H1 (cell line): ENCODE results near the gene R3HDM4. TPM values are rescaled to one million over a fixed set of nuclear protein-coding genes. Genes with fewer than 3 reads are reported as not detected.

Experiments
- CTCF ChIA-PET: fragments of 300-600 bp; sonication (Branson Sonifier 250); formaldehyde crosslinking; loops from one replicate; lab custom pipeline; 2021; ENCODE audit not compliant: partially characterized antibody; lab: Charles Lee
- POLR2A ChIA-PET: fragments of 300-600 bp; sonication (Branson Sonifier 250); formaldehyde crosslinking; loops from one replicate; lab custom pipeline; 2021; ENCODE audit warnings: inconsistent platforms; ENCODE audit not compliant: partially characterized antibody; lab: Charles Lee
- DNase-seq, 2 experiments: peaks; one replicate each; pipeline versions ENCODE4 v3.0.0 to v3.0.0-alpha.2; 2010 to 2022; ENCODE audit warnings: low spot score in 2 of 2, low read depth in 1 of 2, mixed read lengths in 1 of 2
- FAIRE-seq: peaks from 2 replicates; lab custom pipeline; 2011; peaks lifted over from hg19 to GRCh38; lab: Jason Lieb, UNC
- H2AFZ ChIP-seq: 2 replicates; pipeline ENCODE4 v1.8.1; 2012; ENCODE audit warnings: low read length, inconsistent platforms
- H2AK5ac ChIP-seq: 2 replicates; pipeline ENCODE4 v1.6.1; 2013; ENCODE audit warnings: low read depth, low read length
- H2BK120ac ChIP-seq: replicated peaks from 2 replicates; pipeline ENCODE3; 2013; ENCODE audit warnings: low read depth, low read length, inconsistent platforms
- H2BK12ac ChIP-seq: 2 replicates; pipeline ENCODE4 v1.6.1; 2013; ENCODE audit warnings: low read depth, low read length
- H2BK15ac ChIP-seq: 2 replicates; pipeline ENCODE4 v1.6.1; 2013; ENCODE audit warnings: low read length
- H2BK20ac ChIP-seq: 2 replicates; pipeline ENCODE4 v1.6.1; 2013; ENCODE audit warnings: low read length
- H2BK5ac ChIP-seq: 2 replicates; pipeline ENCODE4 v1.6.1; 2013; ENCODE audit warnings: low read depth, low read length
- H3K14ac ChIP-seq: 2 replicates; pipeline ENCODE4 v1.6.1; 2013; ENCODE audit warnings: inconsistent platforms; ENCODE audit not compliant: insufficient read length
- H3K18ac ChIP-seq: 2 replicates; pipeline ENCODE4 v1.6.1; 2013; ENCODE audit warnings: low read length; ENCODE audit errors: extremely low read depth
- H3K23ac ChIP-seq: 2 replicates; pipeline ENCODE4 v1.6.1; 2013; ENCODE audit warnings: inconsistent platforms; ENCODE audit not compliant: insufficient read length
- H3K23me2 ChIP-seq: 2 replicates; pipeline ENCODE4 v1.6.1; 2013; ENCODE audit warnings: low read depth, low read length
- H3K27ac ChIP-seq: 2 replicates; pipeline ENCODE4 v1.6.1; 2011; ENCODE audit warnings: low read depth, low read length, inconsistent platforms
- H3K27me3 ChIP-seq, 4 experiments: replicated peaks in 1 of 4; 1 replicate in 1 of 4; 2 replicates in 3 of 4; pipeline versions ENCODE4 v1.6.1 to v1.8.1; 2011 to 2013; ENCODE audit warnings: low read length in 3 of 4, mild to moderate bottlenecking in 3 of 4, inconsistent platforms in 2 of 4, mixed read lengths in 2 of 4, moderate library complexity in 1 of 4; ENCODE audit not compliant: control insufficient read depth in 3 of 4, insufficient read depth in 3 of 4; ENCODE audit errors: extremely low read depth in 1 of 4
- H3K36me3 ChIP-seq, 4 experiments: 2 replicates each; pipeline versions ENCODE4 v1.6.1 to v1.8.1; 2011 to 2013; ENCODE audit warnings: mild to moderate bottlenecking in 4 of 4, low read length in 3 of 4, moderate library complexity in 2 of 4, control low read depth in 1 of 4, inconsistent platforms in 1 of 4; ENCODE audit not compliant: insufficient read depth in 4 of 4, control insufficient read depth in 2 of 4
- H3K4ac ChIP-seq: replicated peaks from 2 replicates; pipeline ENCODE3; 2013; ENCODE audit warnings: low read length, low read depth, mixed read lengths, inconsistent platforms; ENCODE audit not compliant: insufficient read length
- H3K4me1 ChIP-seq, 4 experiments: replicated peaks in 1 of 4; 1 replicate in 1 of 4; 2 replicates in 3 of 4; pipeline versions ENCODE4 v1.6.1 to v1.8.1; 2011 to 2013; ENCODE audit warnings: low read length in 3 of 4, inconsistent platforms in 2 of 4, mixed read lengths in 1 of 4; ENCODE audit not compliant: insufficient read depth in 4 of 4, control insufficient read depth in 3 of 4
- H3K4me2 ChIP-seq, 2 experiments: 2 replicates each; pipeline versions ENCODE4 v1.6.1 to v1.8.1; 2011 to 2013; ENCODE audit warnings: low read depth in 2 of 2, low read length in 2 of 2, control low read depth in 1 of 2, inconsistent platforms in 1 of 2, mild to moderate bottlenecking in 1 of 2; ENCODE audit not compliant: insufficient read depth in 1 of 2
- H3K4me3 ChIP-seq, 4 experiments: fragments of 200-600, 300-600 bp in 1 of 4; sonication (generic), shearing (Covaris generic), sonication (Bioruptor Twin) in 1 of 4; 2 replicates each; pipeline versions ENCODE4 v1.5.1 to v1.8.1; 2011 to 2016; ENCODE audit warnings: low read length in 4 of 4, low read depth in 3 of 4, control low read depth in 2 of 4, inconsistent platforms in 2 of 4, mild to moderate bottlenecking in 2 of 4, mixed read lengths in 1 of 4, moderate library complexity in 1 of 4; ENCODE audit not compliant: insufficient read depth in 2 of 4; ENCODE audit errors: extremely low read depth in 1 of 4
- H3K56ac ChIP-seq: replicated peaks from 2 replicates; pipeline ENCODE3; 2013; ENCODE audit warnings: low read depth, mild to moderate bottlenecking, mixed read lengths, low read length, inconsistent platforms; ENCODE audit not compliant: insufficient read length
- H3K79me1 ChIP-seq: 2 replicates; pipeline ENCODE4 v1.6.1; 2013; ENCODE audit warnings: low read depth, low read length, control low read depth
- H3K79me2 ChIP-seq, 2 experiments: 2 replicates each; pipeline versions ENCODE4 v1.6.1 to v1.8.1; 2012 to 2013; ENCODE audit warnings: low read length in 2 of 2, mild to moderate bottlenecking in 2 of 2, inconsistent platforms in 1 of 2; ENCODE audit not compliant: insufficient read depth in 2 of 2, control insufficient read depth in 1 of 2
- H3K9ac ChIP-seq, 4 experiments: replicated peaks in 1 of 4; 1 replicate in 1 of 4; 2 replicates in 3 of 4; pipeline versions ENCODE4 v1.6.1 to v1.8.1; 2011 to 2013; ENCODE audit warnings: low read depth in 3 of 4, low read length in 3 of 4, control low read depth in 2 of 4, mild to moderate bottlenecking in 2 of 4, moderate library complexity in 2 of 4, inconsistent platforms in 1 of 4; ENCODE audit errors: extremely low read depth in 1 of 4
- H3K9me3 ChIP-seq, 2 experiments: 2 replicates each; pipeline versions ENCODE4 v1.6.1 to v1.8.1; 2012 to 2013; ENCODE audit warnings: mild to moderate bottlenecking in 2 of 2, moderate library complexity in 2 of 2, control low read depth in 1 of 2, inconsistent platforms in 1 of 2, low read depth in 1 of 2, low read length in 1 of 2, mixed read lengths in 1 of 2; ENCODE audit not compliant: insufficient read depth in 2 of 2
- H4K20me1 ChIP-seq, 2 experiments: replicated peaks in 1 of 2; 2 replicates each; pipeline versions ENCODE3 to v1.8.1; 2011 to 2013; ENCODE audit warnings: inconsistent platforms in 2 of 2, low read length in 2 of 2, mild to moderate bottlenecking in 1 of 2; ENCODE audit not compliant: insufficient read depth in 2 of 2, control insufficient read depth in 1 of 2
- H4K5ac ChIP-seq: 2 replicates; pipeline ENCODE4 v1.6.1; 2013; ENCODE audit warnings: low read length, low read depth, mixed read lengths, inconsistent platforms; ENCODE audit not compliant: insufficient read length
- H4K8ac ChIP-seq: 2 replicates; pipeline ENCODE4 v1.8.0; 2013; ENCODE audit warnings: mild to moderate bottlenecking, moderate library complexity, low read length, inconsistent platforms; ENCODE audit not compliant: insufficient read depth; ENCODE audit errors: extremely low read depth
- H4K91ac ChIP-seq: replicated peaks from 2 replicates; pipeline ENCODE3; 2013; ENCODE audit warnings: low read length, mixed read lengths, inconsistent platforms; ENCODE audit not compliant: insufficient read length
- JUND ChIP-seq: IDR thresholded peaks from 2 replicates; pipeline ENCODE4 v1.6.1; 2011; ENCODE audit warnings: mild to moderate bottlenecking, improper control_type of control experiment, low read length
- NRF1 ChIP-seq: IDR thresholded peaks from 2 replicates; pipeline ENCODE4 v1.6.1; 2011; ENCODE audit warnings: mild to moderate bottlenecking, low read depth, low read length, improper control_type of control experiment
- POLR2A ChIP-seq, 2 experiments: IDR thresholded peaks; 1 replicate in 1 of 2; 2 replicates in 1 of 2; pipeline ENCODE4 v1.6.1; 2011; ENCODE audit warnings: low read depth in 2 of 2, low read length in 2 of 2, mild to moderate bottlenecking in 2 of 2; ENCODE audit errors: control extremely low read depth in 1 of 2
- RXRA ChIP-seq: IDR thresholded peaks from 2 replicates; pipeline ENCODE4 v1.6.1; 2011; ENCODE audit warnings: low read depth, mild to moderate bottlenecking, low read length, moderate library complexity; ENCODE audit not compliant: insufficient read depth
- ZNF274 ChIP-seq: IDR thresholded peaks from 2 replicates; pipeline ENCODE4 v1.7.0; 2012; ENCODE audit warnings: low read length, borderline replicate concordance; ENCODE audit errors: extremely low read depth
- WGBS, 2 experiments: shearing (Covaris generic) in 1 of 2; methylation state at CpG; one replicate each; pipeline versions ENCODE4 v1.1.6 to v1.1.7; 2013 to 2015; ENCODE audit warnings: low lambda C conversion rate in 2 of 2, mixed read lengths in 2 of 2, inconsistent platforms in 1 of 2, low coverage in 1 of 2, missing lambda C conversion rate in 1 of 2; ENCODE audit not compliant: insufficient replicate concordance in 2 of 2, insufficient coverage in 1 of 2, insufficient read length in 1 of 2; ENCODE audit errors: extremely low coverage in 1 of 2, missing lambda C conversion rate in 1 of 2; 5-methylcytosine and 5-hydroxymethylcytosine counted together
- polyA plus RNA-seq, 7 experiments: library from polyadenylated mRNA; depleted of rRNA in 3 of 7; stranded (reverse) in 5 of 7; unstranded in 2 of 7; fragments of >200 nt in 5 of 7; fragments of 200-250 nt in 2 of 7; gene quantifications; 1 replicate in 5 of 7; 2 replicates in 1 of 7; 4 replicates in 1 of 7; pipeline versions ENCODE4 v1.2.1 to v1.2.3, GENCODE V29; 2011 to 2013; ENCODE audit warnings: missing spikeins in 2 of 7, mixed read lengths in 2 of 7
- total RNA-seq: library from RNA; stranded (reverse); fragmentation: NEBNext Ultra II Directional; extraction: Animal tissue kit (Norgen Biotek cat#: 25700); gene quantifications from 2 replicates; pipeline ENCODE4 v1.2.1, GENCODE V29; 2021
- TF ChIP-seq, protein P1 (sequence below): IDR thresholded peaks from 2 replicates; pipeline ENCODE4 v1.6.1; 2012; ENCODE audit warnings: low read length, inconsistent platforms

Gene R3HDM4
- total and polyA plus RNA-seq, 2 of the 8 experiments (the other 6 are each of a cell fraction or from before 2014, with no cell fraction given): 76.8 to 102 TPM

DNA sequence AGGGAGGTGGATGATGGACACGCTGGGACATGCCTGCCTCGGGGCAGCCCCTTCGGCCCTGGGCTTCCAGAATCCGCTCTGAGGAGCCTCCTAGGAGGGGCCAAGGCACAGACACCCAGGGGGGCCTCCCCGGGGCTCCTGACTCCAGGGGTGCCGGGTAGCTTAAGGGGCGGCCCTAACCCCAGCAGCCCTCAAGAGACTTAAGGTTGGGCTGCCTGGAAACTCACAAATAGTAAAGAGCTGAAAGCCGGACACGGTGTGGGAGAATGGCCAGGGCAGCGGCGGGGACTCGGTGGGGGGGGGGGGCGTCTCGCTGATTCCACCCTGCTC lies 20.5 kb upstream of the R3HDM4 start:
- peak overlapping the region; percentile 66; the same call in 1 of the 2 replicates for H2BK5ac ChIP-seq
- peaks cover 7% of the 10 kb centered on the region; the same call in 1 of the 2 replicates for H3K79me1 ChIP-seq
- H3K27me3 ChIP-seq: no peaks in the 10 kb centered on the region
- H3K9me3 ChIP-seq: no peaks in the 10 kb centered on the region
- H2AFZ ChIP-seq: no peak overlapping the region
- no peak overlapping the region for H3K56ac ChIP-seq
- peak overlapping the region; percentile 22 for H2BK120ac ChIP-seq
- H4K20me1 ChIP-seq: peaks cover 3 to 20% of the 10 kb centered on the region in 2 experiments
- H2BK20ac ChIP-seq: no peak overlapping the region
- 92% methylated on average over 12 of the region's 14 CpGs; no CpG with 5 or more reads in 1 of the 2 experiments for WGBS, 2 experiments
- H3K18ac ChIP-seq: no peak overlapping the region; the same call in 1 of the 2 replicates
- no peak overlapping the region for H2BK15ac ChIP-seq
- no peak overlapping the region for H3K4ac ChIP-seq
- no peak overlapping the region for H2AK5ac ChIP-seq
- no peak for DNase-seq
- H3K14ac ChIP-seq: no peak overlapping the region
- H3K23ac ChIP-seq: no peak overlapping the region
- H3K27ac ChIP-seq: 0 out of 2 replicates have a peak overlapping the region, but pooled peaks have one; percentile 39
- CTCF ChIA-PET: interaction anchor here (0.8 to 1.5 kb wide), 3 partner anchors 10 to 48 kb away, joined by 3 read pairs; no protein-coding TSS in a partner anchor
- H4K8ac ChIP-seq: peak overlapping the region; percentile 29; the same call in 1 of the 2 replicates
- H3K23me2 ChIP-seq: no peaks in the 10 kb centered on the region
- H3K4me1 ChIP-seq: peaks cover 0 to 16% (median 5%) of the 10 kb centered on the region in 4 experiments; a peak in 5 of 7 replicates
- H4K91ac ChIP-seq: peak overlapping the region; percentile 44
- H3K4me3 ChIP-seq: no peak overlapping the region
- no peak for FAIRE-seq
- POLR2A ChIA-PET: interaction anchor here (0.6 to 1.9 kb wide), 6 partner anchors 11 to 130 kb away, joined by 3 to 6 read pairs (median 3); no protein-coding TSS in a partner anchor
- H3K4me2 ChIP-seq: no peak overlapping the region
- H3K79me2 ChIP-seq: peaks cover 0 to 53% of the 10 kb centered on the region in 2 experiments; a peak in 3 of 4 replicates
- no peak overlapping the region for H4K5ac ChIP-seq
- no peak overlapping the region for H3K9ac ChIP-seq
- H3K36me3 ChIP-seq: peaks cover 3 to 19% (median 12%) of the 10 kb centered on the region in 4 experiments; a peak in 7 of 8 replicates
- H2BK12ac ChIP-seq: no peak overlapping the region
- TF ChIP-seq NRF1 (no peak), ZNF274 (no peak), RXRA (no peak), JUND (no peak), POLR2A (IDR thresholded peaks at IDR 0.05; ENCODE audit: control extremely low read depth in 1 of 2, low read depth in 2 of 2, low read length in 2 of 2) (no peak)
- TF ChIP-seq, protein P1, sequence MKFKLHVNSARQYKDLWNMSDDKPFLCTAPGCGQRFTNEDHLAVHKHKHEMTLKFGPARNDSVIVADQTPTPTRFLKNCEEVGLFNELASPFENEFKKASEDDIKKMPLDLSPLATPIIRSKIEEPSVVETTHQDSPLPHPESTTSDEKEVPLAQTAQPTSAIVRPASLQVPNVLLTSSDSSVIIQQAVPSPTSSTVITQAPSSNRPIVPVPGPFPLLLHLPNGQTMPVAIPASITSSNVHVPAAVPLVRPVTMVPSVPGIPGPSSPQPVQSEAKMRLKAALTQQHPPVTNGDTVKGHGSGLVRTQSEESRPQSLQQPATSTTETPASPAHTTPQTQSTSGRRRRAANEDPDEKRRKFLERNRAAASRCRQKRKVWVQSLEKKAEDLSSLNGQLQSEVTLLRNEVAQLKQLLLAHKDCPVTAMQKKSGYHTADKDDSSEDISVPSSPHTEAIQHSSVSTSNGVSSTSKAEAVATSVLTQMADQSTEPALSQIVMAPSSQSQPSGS: no peak
